GM03348 (cell line): ENCODE measurements around the gene CYP19A1.
"Not testable (repeated sequence)": the region's sequence is repeated elsewhere in the genome, so short reads cannot be mapped to it uniquely, and the experiment has no call there.

ENCODE experiments used
- DNase-seq: peaks from one replicate; pipeline ENCODE4 v3.0.0; 2012; ENCODE audit warnings: low spot score

The CYP19A1 gene

GRCh38 chr15:51212239-51212638 lies 126.2 kb downstream of the CYP19A1 start:
- no peak for DNase-seq

- no peak for DNase-seq
Observed at GRCh38 chr15:51205050-51205975, 133.1 kb downstream of the CYP19A1 start.

- DNase-seq: peak; percentile 72
Observed at GRCh38 chr15:51203797-51204196, 134.6 kb downstream of the CYP19A1 start.

GRCh38 chr15:51202783-51203182 lies 135.6 kb downstream of the CYP19A1 start:
- DNase-seq: no peak

- no peak for DNase-seq
Observed at GRCh38 chr15:51201581-51201980, 136.8 kb downstream of the CYP19A1 start.

GRCh38 chr15:51200792-51201191 lies 137.6 kb downstream of the CYP19A1 start:
- DNase-seq: peak; percentile 29

GRCh38 chr15:51199541-51199940 lies 138.9 kb downstream of the CYP19A1 start:
- DNase-seq: no peak

- DNase-seq: no peak
Observed at GRCh38 chr15:51198701-51199232, 139.6 kb downstream of the CYP19A1 start.

- DNase-seq: no peak
Observed at GRCh38 chr15:51195459-51195858, 142.9 kb downstream of the CYP19A1 start.

- DNase-seq: no peak
Observed at GRCh38 chr15:51193979-51194378, 144.4 kb downstream of the CYP19A1 start.

- DNase-seq: no peak
Observed at GRCh38 chr15:51193526-51193925, 144.9 kb downstream of the CYP19A1 start.

- DNase-seq: peak; percentile 89
Observed at GRCh38 chr15:51192521-51193280, 145.7 kb downstream of the CYP19A1 start.

- DNase-seq: no peak
Observed at GRCh38 chr15:51191766-51192165, 146.6 kb downstream of the CYP19A1 start.

GRCh38 chr15:51191072-51191670 lies 147.2 kb downstream of the CYP19A1 start:
- DNase-seq: no peak

GRCh38 chr15:51190424-51191068 lies 147.8 kb downstream of the CYP19A1 start:
- no peak for DNase-seq

GRCh38 chr15:51189669-51190385 lies 148.6 kb downstream of the CYP19A1 start:
- no peak for DNase-seq

GRCh38 chr15:51188791-51189190 lies 149.6 kb downstream of the CYP19A1 start:
- DNase-seq: not testable (repeated sequence)

GRCh38 chr15:51186891-51187290 lies 151.5 kb downstream of the CYP19A1 start:
- no peak for DNase-seq

GRCh38 chr15:51186181-51186705 lies 152.2 kb downstream of the CYP19A1 start:
- DNase-seq: no peak

GRCh38 chr15:51185213-51186159 lies 152.9 kb downstream of the CYP19A1 start:
- no peak for DNase-seq
